Mesenchymal stem cell (in vitro differentiated cells and primary cell): ENCODE measurements around the gene KCNN3.

Experiments
- DNase-seq: peaks from one replicate; pipeline ENCODE4 v3.0.0-alpha.2; 2013
- H2AFZ ChIP-seq: one replicate; pipeline ENCODE4 v1.6.1; 2013; ENCODE audit warnings: low read depth, mild to moderate bottlenecking, control low read depth, inconsistent platforms, low read length, moderate library complexity
- H2AK5ac ChIP-seq: 2 replicates; pipeline ENCODE4 v1.6.1; 2013; ENCODE audit warnings: low read length, moderate library complexity, mild to moderate bottlenecking, inconsistent platforms; ENCODE audit not compliant: severe bottlenecking
- H2BK120ac ChIP-seq: one replicate; pipeline ENCODE4 v1.6.1; 2013; ENCODE audit warnings: low read depth, mild to moderate bottlenecking, inconsistent platforms, low read length, moderate library complexity
- H2BK12ac ChIP-seq, 2 experiments: one replicate each; pipeline ENCODE4 v1.6.1; 2013; ENCODE audit warnings: inconsistent platforms in 2 of 2, low read length in 2 of 2, mild to moderate bottlenecking in 2 of 2, moderate library complexity in 2 of 2, control low read depth in 1 of 2
- H2BK15ac ChIP-seq: one replicate; pipeline ENCODE4 v1.6.1; 2013; ENCODE audit warnings: mild to moderate bottlenecking, low read depth, inconsistent platforms; ENCODE audit not compliant: poor library complexity, severe bottlenecking
- H2BK5ac ChIP-seq: 2 replicates; pipeline ENCODE4 v1.6.1; 2013; ENCODE audit warnings: low read depth, mild to moderate bottlenecking, low read length, control low read depth, inconsistent platforms; ENCODE audit not compliant: poor library complexity, severe bottlenecking
- H3K14ac ChIP-seq, 2 experiments: one replicate each; pipeline ENCODE4 v1.6.1; 2013; ENCODE audit warnings: inconsistent platforms in 2 of 2, low read length in 2 of 2, control low read depth in 1 of 2, mild to moderate bottlenecking in 1 of 2, moderate library complexity in 1 of 2
- H3K18ac ChIP-seq, 2 experiments: one replicate each; pipeline ENCODE4 v1.6.1; 2013; ENCODE audit warnings: inconsistent platforms in 2 of 2, low read length in 2 of 2, control low read depth in 1 of 2, low read depth in 1 of 2, mild to moderate bottlenecking in 1 of 2
- H3K23ac ChIP-seq, 2 experiments: one replicate each; pipeline ENCODE4 v1.6.1; 2013; ENCODE audit warnings: inconsistent platforms in 2 of 2, low read length in 2 of 2, mild to moderate bottlenecking in 2 of 2, moderate library complexity in 2 of 2, control low read depth in 1 of 2
- H3K27ac ChIP-seq: 2 replicates; pipeline ENCODE4 v1.5.1; 2013; ENCODE audit warnings: mild to moderate bottlenecking, moderate library complexity, low read length, control low read depth, inconsistent platforms; ENCODE audit not compliant: poor library complexity, severe bottlenecking
- H3K27me3 ChIP-seq, 2 experiments: 2 replicates each; pipeline versions ENCODE4 v1.6.1 to v1.7.0; 2013; ENCODE audit warnings: low read length in 2 of 2, mild to moderate bottlenecking in 2 of 2, moderate library complexity in 2 of 2, control low read depth in 1 of 2, inconsistent platforms in 1 of 2; ENCODE audit not compliant: control insufficient read depth in 1 of 2, insufficient read depth in 1 of 2
- H3K36me3 ChIP-seq, 2 experiments: 2 replicates each; pipeline versions ENCODE4 v1.6.1 to v1.7.0; 2013; ENCODE audit warnings: low read length in 2 of 2, control low read depth in 1 of 2, inconsistent platforms in 1 of 2, low read depth in 1 of 2, mild to moderate bottlenecking in 1 of 2; ENCODE audit not compliant: insufficient read depth in 2 of 2, control insufficient read depth in 1 of 2
- H3K4ac ChIP-seq, 2 experiments: one replicate each; pipeline ENCODE4 v1.6.1; 2013; ENCODE audit warnings: inconsistent platforms in 2 of 2, low read length in 2 of 2, mild to moderate bottlenecking in 2 of 2, moderate library complexity in 2 of 2, control low read depth in 1 of 2, low read depth in 1 of 2
- H3K4me1 ChIP-seq: 2 replicates; pipeline ENCODE4 v1.6.1; 2013; ENCODE audit warnings: low read depth, low read length, control low read depth; ENCODE audit not compliant: control insufficient read depth, insufficient read depth
- H3K4me2 ChIP-seq: 2 replicates; pipeline ENCODE4 v1.6.1; 2013; ENCODE audit warnings: low read length, mild to moderate bottlenecking, inconsistent platforms; ENCODE audit not compliant: poor library complexity, severe bottlenecking
- H3K4me3 ChIP-seq, 2 experiments: 2 replicates each; pipeline versions ENCODE4 v1.5.1 to v1.7.0; 2013; ENCODE audit warnings: low read length in 2 of 2, mild to moderate bottlenecking in 2 of 2, control low read depth in 1 of 2, low read depth in 1 of 2; ENCODE audit not compliant: insufficient read depth in 1 of 2
- H3K79me1 ChIP-seq: replicated peaks from 2 replicates; pipeline ENCODE4 v1.6.1; 2013; ENCODE audit warnings: mild to moderate bottlenecking, control low read depth, low read length, inconsistent platforms; ENCODE audit not compliant: poor library complexity, severe bottlenecking
- H3K9ac ChIP-seq: 2 replicates; pipeline ENCODE4 v1.7.0; 2013; ENCODE audit warnings: mild to moderate bottlenecking, low read length, moderate library complexity
- H3K9me3 ChIP-seq: 2 replicates; pipeline ENCODE4 v1.7.0; 2013; ENCODE audit warnings: mild to moderate bottlenecking, low read length; ENCODE audit not compliant: control insufficient read depth
- H4K8ac ChIP-seq: one replicate; pipeline ENCODE4 v1.6.1; 2013; ENCODE audit warnings: inconsistent platforms, mild to moderate bottlenecking, low read length, moderate library complexity
- H4K91ac ChIP-seq: one replicate; pipeline ENCODE4 v1.6.1; 2013; ENCODE audit warnings: mild to moderate bottlenecking, low read length, inconsistent platforms
- WGBS: methylation state at CpG from one replicate; pipeline ENCODE4 v1.1.7; 2013; ENCODE audit warnings: mixed read lengths; 5-methylcytosine and 5-hydroxymethylcytosine counted together

Gene KCNN3

DNA sequence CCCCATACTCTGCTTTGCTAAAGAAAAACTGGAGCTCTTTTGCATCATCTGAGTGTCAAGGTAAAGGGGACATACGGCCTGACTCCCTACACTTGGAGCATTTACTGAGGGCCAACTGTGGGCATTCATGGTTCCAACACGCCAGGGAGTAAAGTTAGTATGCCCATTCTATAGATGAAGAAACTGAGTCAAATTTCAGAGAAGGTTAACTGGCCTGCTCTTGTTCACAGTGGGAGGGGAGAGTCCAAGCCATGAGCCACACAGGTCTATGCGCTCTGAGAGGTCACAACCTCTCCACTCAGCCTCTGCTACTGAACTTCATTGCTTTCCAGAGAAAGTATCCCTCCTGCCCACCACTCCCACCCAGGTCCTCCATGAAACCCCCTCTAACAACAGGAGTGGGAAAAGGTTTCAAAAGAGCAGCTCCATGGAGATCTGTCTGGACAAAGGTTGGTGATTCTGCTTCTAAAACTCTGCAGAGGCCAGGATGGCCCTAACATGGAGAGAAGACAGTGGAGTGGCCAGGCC is 6.8 kb upstream of the KCNN3 start:
- Histone ChIP-seq H4K91ac (no peak overlapping the region), H3K27me3 (peaks cover 25 to 75% of the 10 kb centered on the region in 2 experiments), H3K79me1 (no peaks in the 10 kb centered on the region), H3K36me3 (no peaks in the 10 kb centered on the region), H3K27ac (no peak overlapping the region), H2BK5ac (no peak overlapping the region), H3K23ac (no peak overlapping the region), H3K4me2 (no peak overlapping the region), H2AK5ac (no peak overlapping the region), H3K9me3 (no peaks in the 10 kb centered on the region), H3K9ac (no peak overlapping the region), H2AFZ (no peak overlapping the region), H2BK120ac (no peak overlapping the region), H3K4me3 (no peak overlapping the region), H4K8ac (peak overlapping the region; percentile 59), H3K4ac (peak overlapping the region; percentile 17 to 42), H2BK15ac (no peak overlapping the region), H3K4me1 (peaks cover 11% of the 10 kb centered on the region), H2BK12ac (peak overlapping the region; percentile 55 to 94), H3K18ac (peak overlapping the region in 1 of 2 experiments; percentile 54), H3K14ac (no peak overlapping the region)
- WGBS, result 63% methylated on average over 3 of the region's 3 CpGs
- no peak for DNase-seq

DNA sequence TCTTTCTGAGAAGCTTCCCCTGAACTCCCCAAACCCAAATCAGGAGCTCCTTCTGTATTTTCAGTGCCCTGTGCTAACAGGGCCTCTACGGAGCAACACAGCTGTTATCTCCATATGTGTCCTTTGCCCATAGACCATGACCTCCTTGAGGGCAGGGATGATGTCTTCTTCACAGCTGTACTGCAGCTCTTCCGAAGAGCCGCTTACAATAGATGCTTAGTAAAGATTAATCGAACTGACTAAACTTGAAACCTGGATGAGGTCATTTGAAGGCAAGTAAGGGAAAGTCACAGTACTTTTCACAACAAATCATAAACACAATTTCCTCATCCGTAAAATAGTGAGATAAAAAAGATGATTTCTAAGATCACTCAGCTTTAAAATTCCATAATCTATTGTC is 4.4 kb upstream of the KCNN3 start:
- Histone ChIP-seq H2BK120ac (no peak overlapping the region), H2BK15ac (no peak overlapping the region), H3K23ac (no peak overlapping the region), H2AFZ (no peak overlapping the region), H3K4ac (no peak overlapping the region), H3K79me1 (no peaks in the 10 kb centered on the region), H3K4me1 (peaks cover 21% of the 10 kb centered on the region), H3K4me2 (no peak overlapping the region), H4K8ac (no peak overlapping the region), H2BK12ac (no peak overlapping the region), H3K36me3 (no peaks in the 10 kb centered on the region), H4K91ac (no peak overlapping the region), H3K14ac (no peak overlapping the region), H3K18ac (no peak overlapping the region), H3K27ac (no peak overlapping the region), H2BK5ac (no peak overlapping the region), H3K9me3 (no peaks in the 10 kb centered on the region), H2AK5ac (no peak overlapping the region), H3K9ac (no peak overlapping the region), H3K27me3 (peaks cover 4 to 86% of the 10 kb centered on the region in 2 experiments), H3K4me3 (no peak overlapping the region)
- 88% methylated on average over 3 of the region's 5 CpGs for WGBS
- DNase-seq, result no peak

DNA sequence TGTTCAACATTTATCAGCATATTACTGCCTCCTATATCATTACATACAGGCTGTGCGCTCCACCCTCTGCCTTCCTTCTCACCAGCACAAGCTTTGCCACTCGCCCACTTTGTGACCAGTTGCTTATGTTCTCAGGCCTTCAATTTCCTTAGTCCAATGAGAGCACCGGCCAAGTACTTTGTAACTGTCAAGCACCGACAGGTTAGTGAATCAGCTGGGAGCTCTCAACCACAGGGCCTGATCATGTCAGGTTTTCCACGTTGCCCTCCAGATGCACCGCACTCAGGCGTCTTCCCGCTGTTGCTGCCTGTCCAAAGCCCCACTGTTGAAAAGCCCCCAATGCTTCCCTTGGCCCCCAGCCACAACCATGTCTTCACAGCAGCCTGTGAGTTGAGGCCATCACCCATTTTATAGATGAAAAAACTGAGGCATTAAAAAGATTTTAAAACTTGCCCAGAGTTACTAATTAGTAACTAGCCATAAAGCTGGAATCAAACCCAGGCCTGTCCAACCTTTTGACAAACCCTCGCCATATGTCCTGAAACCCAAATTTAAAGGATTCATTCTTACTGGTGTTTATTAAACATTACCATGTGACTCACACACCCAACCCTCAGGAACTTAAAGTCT is 3.4 kb upstream of the KCNN3 start:
- Histone ChIP-seq H3K4ac (no peak overlapping the region), H3K4me2 (no peak overlapping the region), H2BK120ac (no peak overlapping the region), H3K14ac (no peak overlapping the region), H3K9ac (no peak overlapping the region), H3K4me1 (peaks cover 26% of the 10 kb centered on the region), H3K9me3 (no peaks in the 10 kb centered on the region), H3K27me3 (peaks cover 9 to 87% of the 10 kb centered on the region in 2 experiments), H3K18ac (no peak overlapping the region), H2BK15ac (no peak overlapping the region), H2BK5ac (no peak overlapping the region), H3K79me1 (no peaks in the 10 kb centered on the region), H3K36me3 (no peaks in the 10 kb centered on the region), H2BK12ac (no peak overlapping the region), H4K8ac (no peak overlapping the region), H2AK5ac (no peak overlapping the region), H3K23ac (no peak overlapping the region), H2AFZ (no peak overlapping the region), H3K27ac (no peak overlapping the region), H3K4me3 (no peak overlapping the region), H4K91ac (no peak overlapping the region)
- WGBS, result 93% methylated on average over 8 of the region's 9 CpGs
- DNase-seq, result no peak

DNA sequence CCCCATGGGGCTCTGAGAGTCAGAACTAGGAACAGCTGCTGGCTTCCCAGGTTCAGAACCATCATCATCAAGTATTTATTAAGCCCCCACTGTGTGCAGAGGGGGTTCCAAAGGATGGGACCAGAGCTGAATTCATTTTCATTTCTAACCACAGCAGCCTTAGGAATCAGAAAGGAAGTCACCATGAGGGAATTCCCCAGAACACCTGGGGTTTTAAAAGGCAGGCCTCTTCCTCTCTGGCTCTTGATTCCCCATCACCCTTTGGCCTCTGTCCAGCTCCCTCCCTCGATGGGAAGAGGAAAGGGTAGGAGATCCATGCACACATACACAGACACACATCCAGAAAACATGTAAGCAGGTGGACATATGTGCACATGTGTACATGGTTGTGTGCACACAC is 1.3 kb upstream of the KCNN3 start:
- no peak overlapping the region for H2BK120ac ChIP-seq
- peaks cover 32% of the 10 kb centered on the region for H3K4me1 ChIP-seq
- H2BK15ac ChIP-seq, result no peak overlapping the region
- H3K9me3 ChIP-seq, result no peaks in the 10 kb centered on the region
- peak overlapping the region; percentile 52 for H4K91ac ChIP-seq
- no peaks in the 10 kb centered on the region for H3K36me3 ChIP-seq
- no peak overlapping the region for H3K4ac ChIP-seq
- WGBS, result no CpG with 5 or more reads among the region's 1 CpG
- H3K23ac ChIP-seq, result no peak overlapping the region
- H3K27ac ChIP-seq, result no peak overlapping the region
- H3K79me1 ChIP-seq, result no peaks in the 10 kb centered on the region
- H4K8ac ChIP-seq, result no peak overlapping the region
- no peak overlapping the region for H3K9ac ChIP-seq
- peaks cover 16 to 87% of the 10 kb centered on the region in 2 experiments for H3K27me3 ChIP-seq
- no peak overlapping the region for H2BK5ac ChIP-seq
- peak overlapping the region in 1 of 2 experiments; percentile 6 for H3K14ac ChIP-seq
- no peak overlapping the region for H3K4me3 ChIP-seq
- H2AFZ ChIP-seq, result no peak overlapping the region
- no peak overlapping the region for H3K4me2 ChIP-seq
- DNase-seq, result no peak
- H2AK5ac ChIP-seq, result no peak overlapping the region
- no peak overlapping the region for H3K18ac ChIP-seq
- no peak overlapping the region for H2BK12ac ChIP-seq
